ENCODE results near the gene DEFB123. TPM values are rescaled to one million over a fixed set of nuclear protein-coding genes. Genes with fewer than 3 reads are reported as not detected.

Gene DEFB123
- total RNA-seq, 1 experiment from 2014 or later, result not detected

DNA sequence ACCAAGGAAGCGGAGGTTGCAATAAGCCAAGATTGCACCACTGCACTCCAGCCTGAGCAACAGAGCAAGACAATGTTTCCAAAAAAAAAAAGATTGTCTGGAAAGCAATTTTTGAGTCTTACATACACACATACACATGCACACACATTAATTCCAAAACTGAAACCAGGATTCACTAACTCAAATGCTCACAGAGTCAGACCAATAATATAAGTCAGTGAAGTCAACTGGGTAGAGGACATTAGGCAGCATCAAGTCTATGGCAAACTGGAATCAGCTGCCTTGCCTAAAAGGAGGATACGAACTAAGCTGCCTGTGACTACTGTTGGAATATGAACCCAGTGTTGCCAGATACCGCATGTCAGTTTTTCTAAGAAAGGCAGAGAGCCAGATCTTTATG is 50.3 kb downstream of the DEFB123 start:
- Mint-ChIP-seq H3K27ac (ENCODE audit: low read depth, unreplicated experiment) (no peak overlapping the region), H3K9me3 (ENCODE audit: unreplicated experiment) (no peaks in the 10 kb centered on the region), H3K4me3 (ENCODE audit: unreplicated experiment) (no peak overlapping the region), H3K36me3 (ENCODE audit: insufficient read depth, unreplicated experiment) (peaks cover 5% of the 10 kb centered on the region), H3K4me1 (ENCODE audit: insufficient read depth, unreplicated experiment) (no peaks in the 10 kb centered on the region), H3K27me3 (ENCODE audit: insufficient read depth, unreplicated experiment) (peaks cover 9% of the 10 kb centered on the region)
- intact Hi-C loops (cut with micrococcal nuclease), result no loop called here
- BruUV-seq (replicated peaks), result no TSS peak
- POLR2A ChIA-PET, result interaction anchor here (0.7 kb wide), 1 partner anchor 24 kb away, joined by 3 read pairs; no protein-coding TSS in a partner anchor
- DNase-seq (ENCODE audit: unreplicated experiment), result no peak
- CTCF ChIA-PET, result interaction anchor here (1.9 to 18.2 kb wide), 3 partner anchors 12 to 30 kb away, joined by 10 to 225 read pairs (median 25); no protein-coding TSS in a partner anchor
- TF ChIP-seq, protein P1, sequence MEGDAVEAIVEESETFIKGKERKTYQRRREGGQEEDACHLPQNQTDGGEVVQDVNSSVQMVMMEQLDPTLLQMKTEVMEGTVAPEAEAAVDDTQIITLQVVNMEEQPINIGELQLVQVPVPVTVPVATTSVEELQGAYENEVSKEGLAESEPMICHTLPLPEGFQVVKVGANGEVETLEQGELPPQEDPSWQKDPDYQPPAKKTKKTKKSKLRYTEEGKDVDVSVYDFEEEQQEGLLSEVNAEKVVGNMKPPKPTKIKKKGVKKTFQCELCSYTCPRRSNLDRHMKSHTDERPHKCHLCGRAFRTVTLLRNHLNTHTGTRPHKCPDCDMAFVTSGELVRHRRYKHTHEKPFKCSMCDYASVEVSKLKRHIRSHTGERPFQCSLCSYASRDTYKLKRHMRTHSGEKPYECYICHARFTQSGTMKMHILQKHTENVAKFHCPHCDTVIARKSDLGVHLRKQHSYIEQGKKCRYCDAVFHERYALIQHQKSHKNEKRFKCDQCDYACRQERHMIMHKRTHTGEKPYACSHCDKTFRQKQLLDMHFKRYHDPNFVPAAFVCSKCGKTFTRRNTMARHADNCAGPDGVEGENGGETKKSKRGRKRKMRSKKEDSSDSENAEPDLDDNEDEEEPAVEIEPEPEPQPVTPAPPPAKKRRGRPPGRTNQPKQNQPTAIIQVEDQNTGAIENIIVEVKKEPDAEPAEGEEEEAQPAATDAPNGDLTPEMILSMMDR (IDR thresholded peaks at IDR 0.05; ENCODE audit: unreplicated experiment), result no peak

DNA sequence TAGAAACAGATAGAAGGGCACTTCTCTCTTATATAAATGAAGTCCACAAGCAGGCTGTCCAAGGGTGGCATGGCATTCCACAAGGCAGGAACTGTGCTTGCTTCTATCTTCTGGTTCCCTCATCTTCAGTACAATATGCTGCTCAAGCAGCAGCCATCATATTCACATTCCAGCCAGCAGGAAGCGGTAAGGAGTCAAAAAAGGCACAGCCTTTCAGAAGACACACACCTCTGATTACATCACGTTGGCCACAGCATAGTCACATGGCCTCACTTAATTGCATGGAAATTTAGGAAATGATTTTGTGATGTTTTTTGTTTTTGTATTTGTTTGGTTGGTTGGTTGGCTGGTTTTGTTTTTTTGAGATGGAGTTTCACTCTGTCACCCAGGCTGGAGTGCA is 53.7 kb downstream of the DEFB123 start:
- intact Hi-C loops (cut with micrococcal nuclease), result no loop called here
- POLR2A ChIA-PET, result no interaction called here
- CTCF ChIA-PET, result interaction anchor here (1.0 to 18.2 kb wide), 3 partner anchors 9 to 54 kb away, joined by 3 to 225 read pairs (median 11); no protein-coding TSS in a partner anchor
- peaks cover 24% of the 10 kb centered on the region for H3K27me3 Mint-ChIP-seq (ENCODE audit: insufficient read depth, unreplicated experiment)
- H3K36me3 Mint-ChIP-seq (ENCODE audit: insufficient read depth, unreplicated experiment), result peaks cover 5% of the 10 kb centered on the region
- no peaks in the 10 kb centered on the region for H3K4me1 Mint-ChIP-seq (ENCODE audit: insufficient read depth, unreplicated experiment)
- no peak overlapping the region for H3K27ac Mint-ChIP-seq (ENCODE audit: low read depth, unreplicated experiment)
- no peak overlapping the region for H3K4me3 Mint-ChIP-seq (ENCODE audit: unreplicated experiment)
- no peaks in the 10 kb centered on the region for H3K9me3 Mint-ChIP-seq (ENCODE audit: unreplicated experiment)
- TF ChIP-seq, protein P1 (IDR thresholded peaks at IDR 0.05; ENCODE audit: unreplicated experiment), result peak; percentile 18
- no TSS peak for BruUV-seq (replicated peaks)
- peak; percentile 62 for DNase-seq (ENCODE audit: unreplicated experiment)

DNA sequence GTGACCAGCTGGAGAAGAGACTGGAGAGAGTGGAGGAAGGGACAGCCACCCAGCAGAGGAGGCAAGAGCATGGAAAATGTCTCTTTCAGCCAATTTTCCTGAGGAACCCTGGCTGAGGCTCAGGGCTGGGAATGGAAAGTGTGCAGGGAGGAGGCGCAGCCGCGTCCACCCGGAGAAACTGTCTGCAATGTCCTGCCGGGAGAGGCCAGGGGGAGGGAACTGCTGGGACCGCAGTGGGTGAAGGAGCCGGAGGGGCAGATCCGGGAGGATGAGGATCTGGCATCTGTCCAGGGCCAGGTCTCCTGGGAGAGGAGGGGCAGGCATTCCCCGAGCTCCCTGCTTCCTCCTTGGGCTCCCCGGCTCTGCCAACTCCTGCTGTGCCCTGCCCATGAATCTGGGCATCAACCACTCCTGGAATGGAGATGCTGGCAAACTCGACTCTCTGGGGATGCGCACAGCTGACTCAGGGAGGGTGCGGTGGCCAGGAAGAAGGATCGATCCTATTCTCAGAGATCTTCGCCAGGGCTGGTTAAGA is 56.4 kb downstream of the DEFB123 start:
- no peak overlapping the region for H3K27ac Mint-ChIP-seq (ENCODE audit: low read depth, unreplicated experiment)

DNA sequence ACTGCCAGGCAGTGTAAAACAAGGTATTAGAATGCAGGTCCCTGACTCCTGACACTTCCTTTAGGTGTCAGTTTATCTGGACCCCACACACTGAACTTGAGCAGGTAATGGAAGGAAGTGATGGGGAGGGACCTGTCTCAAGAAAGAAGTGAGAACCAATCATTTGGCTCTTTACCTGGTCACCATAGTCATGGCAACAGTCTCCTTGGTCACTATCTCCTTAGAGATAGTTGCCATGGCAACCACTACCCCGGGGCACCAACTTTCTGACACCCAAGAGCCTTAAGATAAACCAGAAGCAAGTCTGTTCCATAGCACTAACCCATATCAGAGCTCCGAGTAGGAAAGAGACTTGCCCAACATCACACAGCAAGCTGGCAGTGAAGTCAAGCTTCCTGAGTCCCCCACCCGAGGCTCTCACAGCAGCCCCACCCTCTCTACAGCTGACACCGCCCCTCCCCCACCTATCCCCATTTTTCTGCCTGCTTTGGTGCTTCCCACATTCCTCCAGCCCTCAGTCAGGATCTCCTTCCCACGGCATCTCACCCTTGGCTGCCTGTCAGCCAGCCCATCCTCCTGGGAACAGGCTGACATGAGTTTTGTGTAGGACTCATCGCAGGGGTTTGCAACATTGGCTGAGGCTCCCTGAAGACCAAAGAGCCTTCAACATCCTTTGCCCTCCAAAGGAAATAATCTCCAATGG is 57.6 kb downstream of the DEFB123 start:
- no peaks in the 10 kb centered on the region for H3K4me1 Mint-ChIP-seq (ENCODE audit: insufficient read depth, unreplicated experiment)
- intact Hi-C loops (cut with micrococcal nuclease), result no loop called here
- ChIA-PET CTCF (interaction anchor here (1.5 to 11.0 kb wide), 2 partner anchors 9 to 34 kb away, joined by 3 to 225 read pairs; no protein-coding TSS in a partner anchor), POLR2A (no interaction called here)
- H3K27me3 Mint-ChIP-seq (ENCODE audit: insufficient read depth, unreplicated experiment), result peaks cover 24% of the 10 kb centered on the region
- no peak overlapping the region for H3K27ac Mint-ChIP-seq (ENCODE audit: low read depth, unreplicated experiment)
- peak; percentile 25 for DNase-seq (ENCODE audit: unreplicated experiment)
- peaks cover 5% of the 10 kb centered on the region for H3K36me3 Mint-ChIP-seq (ENCODE audit: insufficient read depth, unreplicated experiment)
- no peaks in the 10 kb centered on the region for H3K9me3 Mint-ChIP-seq (ENCODE audit: unreplicated experiment)
- H3K4me3 Mint-ChIP-seq (ENCODE audit: unreplicated experiment), result no peak overlapping the region
- TF ChIP-seq, protein P1 (IDR thresholded peaks at IDR 0.05; ENCODE audit: unreplicated experiment), result no peak
- BruUV-seq (replicated peaks), result no TSS peak

More for the DNA sequence above, 56.4 kb downstream of the DEFB123 start:
- Mint-ChIP-seq H3K4me3 (ENCODE audit: unreplicated experiment) (no peak overlapping the region), H3K9me3 (ENCODE audit: unreplicated experiment) (no peaks in the 10 kb centered on the region), H3K4me1 (ENCODE audit: insufficient read depth, unreplicated experiment) (no peaks in the 10 kb centered on the region), H3K27me3 (ENCODE audit: insufficient read depth, unreplicated experiment) (peaks cover 24% of the 10 kb centered on the region), H3K36me3 (ENCODE audit: insufficient read depth, unreplicated experiment) (peaks cover 5% of the 10 kb centered on the region)
- TF ChIP-seq, protein P1 (IDR thresholded peaks at IDR 0.05; ENCODE audit: unreplicated experiment), result no peak
- ChIA-PET CTCF (interaction anchor here (0.6 to 18.2 kb wide), 3 partner anchors 6 to 1812 kb away, joined by 3 to 225 read pairs (median 225); no protein-coding TSS in a partner anchor), POLR2A (no interaction called here)
- intact Hi-C loops (cut with micrococcal nuclease), result no loop called here
- no TSS peak for BruUV-seq (replicated peaks)
- DNase-seq (ENCODE audit: unreplicated experiment), result peak; percentile 47
